AML-193 (cell line): Measurements from ENCODE around the gene TCF21.
"Not testable (repeated sequence)": the region's sequence is repeated elsewhere in the genome, so short reads cannot be mapped to it uniquely, and the experiment has no call there.

Source experiments
- DNase-seq, 2 experiments: peaks; one replicate each; lab custom pipeline; 2025; lab: John Stamatoyannopoulos, UW

Gene TCF21

DNA sequence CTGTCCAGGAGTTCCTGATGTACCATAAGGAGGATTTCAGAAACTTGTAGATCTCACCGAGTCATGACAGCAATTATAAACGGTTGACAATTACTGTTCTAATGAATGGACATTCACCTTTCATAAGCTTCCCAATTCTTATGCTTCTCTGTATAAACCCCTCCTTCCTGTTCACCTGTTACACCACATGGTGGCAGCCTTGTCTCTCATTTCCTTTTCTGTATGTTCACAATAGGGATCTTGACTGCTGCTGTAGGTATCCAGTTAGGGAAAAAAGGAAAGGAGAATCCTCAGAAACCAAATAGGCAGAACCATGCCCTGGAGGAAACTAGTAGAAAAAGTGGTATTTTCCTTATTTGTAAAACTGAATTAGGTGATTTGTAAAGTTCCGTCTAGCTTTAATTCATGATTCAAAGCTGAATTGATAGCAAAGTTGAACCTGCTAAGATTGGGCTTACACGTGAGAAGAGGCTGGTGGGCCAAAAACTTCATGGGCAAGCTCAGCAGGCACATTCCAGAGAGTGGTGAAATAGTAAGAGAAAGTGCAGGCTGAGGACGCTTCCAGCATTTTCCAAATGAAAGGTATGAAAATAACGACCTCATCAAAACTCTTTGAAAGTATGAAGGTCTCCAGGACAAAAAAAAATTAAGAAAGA, 35.2 kb downstream of the TCF21 start:
- peak; percentile 81 to 86 for DNase-seq

DNA sequence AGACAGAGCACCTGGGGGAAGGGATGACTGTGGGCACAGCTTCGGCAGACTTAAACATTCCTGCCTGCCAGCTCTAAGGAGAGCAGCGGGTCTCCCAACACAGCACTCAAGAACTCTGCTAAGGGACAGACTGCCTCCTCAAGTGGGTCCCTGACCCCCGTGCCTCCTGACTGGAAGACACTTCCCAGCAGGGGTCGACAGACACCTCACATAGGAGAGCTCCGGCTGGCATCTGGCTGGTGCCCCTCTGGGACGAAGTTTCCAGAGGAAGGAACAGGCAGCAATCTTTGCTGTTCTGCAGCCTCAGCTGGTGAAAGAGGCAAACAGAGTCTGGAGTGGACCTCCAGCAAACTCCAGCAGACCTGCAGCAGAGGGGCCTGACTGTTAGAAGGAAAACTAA, 42.3 kb downstream of the TCF21 start:
- not testable (repeated sequence) for DNase-seq

- not testable (repeated sequence) for DNase-seq
Observed at GRCh38 chr6:133936352-133936751, 47.4 kb downstream of the TCF21 start.

GRCh38 chr6:133937909-133938308, 49.0 kb downstream of the TCF21 start:
- DNase-seq, result no peak

- DNase-seq, result no peak
Observed at GRCh38 chr6:133938533-133938932, 49.6 kb downstream of the TCF21 start.

GRCh38 chr6:133939778-133940667, 51.1 kb downstream of the TCF21 start:
- no peak for DNase-seq
